Daoy (cell line): ENCODE results near the gene PERM1. TPM values are rescaled to one million over a fixed set of nuclear protein-coding genes. Genes with fewer than 3 reads are reported as not detected.

Source experiments
- DNase-seq: peaks from one replicate; pipeline ENCODE4 v3.0.0-alpha.2; 2015; ENCODE audit warnings: low read depth
- total RNA-seq: library from RNA; depleted of rRNA; stranded (reverse); fragments of >200 nt; shearing (Covaris generic); gene quantifications from 2 replicates; pipeline ENCODE4 v1.2.3, GENCODE V29; 2014; rRNA removed

The PERM1 gene
- total RNA-seq, 1 experiment from 2014 or later: not detected

DNA sequence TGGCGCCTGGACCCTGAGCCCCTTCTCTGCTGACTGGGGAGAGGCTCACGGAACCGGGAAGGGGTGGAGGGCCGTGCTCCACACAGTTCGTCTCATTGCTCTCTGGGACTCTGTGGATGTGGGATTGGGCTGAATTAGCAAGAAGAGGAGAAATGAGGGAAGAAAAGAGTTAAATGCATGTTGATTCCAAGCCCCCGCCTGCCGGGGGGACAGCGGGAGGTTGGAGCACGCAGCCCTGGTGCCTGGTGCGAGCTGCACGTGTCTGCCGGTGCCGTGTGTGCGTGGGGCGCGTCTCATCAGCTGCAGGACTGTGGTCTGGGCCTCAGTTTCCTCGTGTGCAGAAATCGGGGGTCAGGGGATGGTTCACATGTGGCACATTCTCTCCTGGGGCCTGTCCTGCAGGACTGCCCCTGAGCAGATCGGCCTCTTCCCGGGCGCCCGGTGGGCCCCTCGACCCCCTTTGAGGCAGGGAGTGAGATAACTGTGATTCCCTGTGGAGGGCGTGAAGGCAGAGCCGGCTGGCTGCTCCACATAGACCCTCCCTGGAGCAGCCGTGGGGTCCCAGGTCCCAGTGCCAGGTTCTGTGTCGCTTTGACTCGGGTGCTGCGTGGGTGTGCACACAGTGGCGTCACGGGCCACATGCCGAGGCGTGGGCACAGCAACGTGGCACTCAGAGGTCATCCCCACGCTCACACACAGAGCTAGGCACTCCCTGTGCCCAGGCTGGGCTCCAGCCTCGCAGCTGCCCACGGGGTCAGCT lies 46.7 kb downstream of the PERM1 start:
- DNase-seq: no peak

DNA sequence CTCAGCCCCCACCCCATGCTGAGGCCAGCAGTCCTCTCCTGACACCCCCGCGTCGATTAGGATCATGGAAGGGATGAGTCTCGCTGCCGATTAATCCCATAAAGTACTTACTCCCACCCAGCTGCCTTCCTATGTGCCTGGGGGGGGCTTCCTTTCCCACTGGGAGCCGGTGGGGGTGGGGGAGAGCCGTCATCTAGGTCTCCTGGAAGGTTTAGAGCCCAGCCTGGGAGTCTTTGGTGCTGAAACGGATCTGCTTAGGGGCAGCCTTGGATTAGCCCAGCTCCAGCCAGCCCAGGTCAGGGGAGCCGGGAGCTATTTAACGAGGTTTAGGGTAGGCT lies 48.3 kb downstream of the PERM1 start:
- no peak for DNase-seq

DNA sequence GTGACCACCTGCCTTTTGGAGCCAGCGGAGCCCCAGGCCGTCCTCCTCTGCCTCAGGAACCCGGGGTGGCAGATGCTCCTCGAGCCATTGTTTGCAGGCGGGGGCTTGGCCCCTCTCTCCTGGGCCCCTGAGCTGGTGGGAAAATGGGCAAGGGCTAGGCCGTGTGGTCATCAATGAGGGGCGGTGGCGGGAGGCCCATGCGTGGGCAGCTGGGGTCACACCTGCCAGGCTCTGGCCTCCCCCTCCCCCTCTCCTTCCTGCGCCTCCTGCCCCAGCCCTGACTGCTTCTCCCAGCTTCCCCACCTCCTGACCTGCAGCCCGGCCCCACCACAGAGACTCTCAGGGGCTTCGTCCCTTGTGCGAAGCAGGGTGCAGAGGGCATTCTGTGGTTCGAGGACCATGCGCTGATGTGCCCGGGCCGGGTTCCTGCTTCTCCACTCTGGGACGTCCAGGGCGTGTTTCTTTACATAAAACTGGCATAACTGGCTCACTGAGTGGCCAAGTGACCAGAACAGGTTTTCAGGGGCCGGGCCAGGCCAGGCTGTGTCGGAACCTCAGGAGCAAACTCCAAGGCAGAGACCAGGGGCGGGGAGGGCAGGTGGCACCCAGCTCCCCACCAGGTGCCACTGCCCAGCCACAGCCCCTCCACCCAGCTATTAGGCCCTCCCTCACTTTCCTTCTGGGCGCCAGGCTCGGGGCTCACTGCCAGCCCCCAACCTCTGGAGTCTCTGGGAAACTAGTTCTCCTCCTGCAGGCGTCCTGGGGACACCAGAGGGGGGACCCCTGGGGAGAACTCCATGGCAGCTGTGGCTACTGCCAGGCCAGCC lies 48.9 kb downstream of the PERM1 start:
- DNase-seq: no peak

DNA sequence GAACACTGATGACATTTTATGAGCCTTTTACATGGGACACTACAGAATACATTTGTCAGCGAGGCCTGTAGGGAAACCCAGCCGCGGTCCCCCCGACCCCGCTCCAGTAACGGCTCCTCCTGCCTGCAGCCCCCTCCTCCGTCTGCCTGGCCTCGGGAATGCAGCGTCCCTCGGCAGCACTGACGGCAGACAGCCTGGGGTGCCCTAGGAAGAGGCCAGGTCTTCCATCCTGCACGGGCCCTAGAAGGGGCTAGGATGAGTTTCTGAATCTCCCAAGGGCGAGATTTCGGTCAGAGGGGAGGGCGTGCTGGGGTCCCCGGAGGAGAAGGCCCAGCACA lies 49.8 kb downstream of the PERM1 start:
- DNase-seq: no peak

DNA sequence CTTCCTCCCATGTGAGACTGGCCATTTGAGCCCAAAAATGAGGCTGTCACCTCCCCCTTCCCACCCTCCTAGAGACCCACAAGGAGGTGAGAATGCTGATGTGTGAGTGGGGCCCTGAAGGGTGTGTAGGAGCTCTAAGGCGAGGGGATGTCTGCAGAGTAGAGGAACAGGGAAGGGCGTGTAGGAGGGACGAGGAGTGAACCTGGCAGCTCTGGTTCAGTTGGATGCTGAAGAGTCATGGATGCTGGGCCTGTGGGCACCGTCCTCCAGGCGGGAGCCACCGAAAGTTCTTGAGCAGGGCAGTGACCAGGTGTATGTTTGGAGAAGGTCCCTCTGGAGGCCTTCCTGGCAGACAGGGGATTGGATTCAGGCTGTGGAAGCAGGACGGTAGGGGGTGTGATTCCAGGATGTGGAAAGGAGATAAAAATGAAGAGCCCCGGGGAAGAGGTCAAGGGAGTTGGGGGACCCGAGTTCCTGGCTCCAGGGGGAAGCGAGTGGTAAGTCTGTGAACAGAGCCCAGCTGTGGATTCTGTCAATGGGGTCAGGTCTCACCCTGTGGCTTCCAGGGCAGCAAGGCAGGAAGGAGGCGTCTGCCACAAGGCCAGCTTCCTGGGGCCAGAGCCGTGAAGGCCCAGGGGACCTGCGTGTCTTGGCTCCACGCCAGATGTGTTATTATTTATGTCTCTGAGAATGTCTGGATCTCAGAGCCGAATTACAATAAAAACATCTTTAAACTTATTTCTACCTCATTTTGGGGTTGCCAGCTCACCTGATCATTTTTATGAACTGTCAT lies 50.3 kb downstream of the PERM1 start:
- no peak for DNase-seq

DNA sequence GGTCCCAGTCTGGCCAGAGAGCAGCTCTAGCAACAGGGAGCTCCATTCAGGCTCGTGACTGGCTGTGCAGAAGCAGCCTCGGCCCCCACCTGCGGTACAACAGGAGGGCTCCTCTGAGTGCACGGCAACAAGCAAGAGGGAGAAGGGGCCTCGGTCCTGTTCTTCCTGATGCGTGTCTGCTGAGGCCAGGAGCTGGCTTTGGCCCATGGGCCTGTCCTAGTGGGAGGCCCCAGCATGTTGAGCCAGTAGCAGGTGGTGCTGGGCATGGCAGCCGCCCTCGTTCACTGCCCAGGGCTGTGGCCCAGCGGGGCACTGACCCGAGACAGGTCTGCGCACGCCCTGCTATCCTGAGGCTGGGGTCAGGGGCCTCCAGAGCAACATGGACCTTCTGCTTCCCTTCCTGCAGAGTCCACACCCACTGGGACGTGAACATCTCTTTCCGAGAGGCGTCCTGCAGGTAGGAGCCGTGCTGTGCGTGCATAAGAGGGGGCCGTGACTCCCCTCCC lies 51.2 kb downstream of the PERM1 start:
- no peak for DNase-seq

DNA sequence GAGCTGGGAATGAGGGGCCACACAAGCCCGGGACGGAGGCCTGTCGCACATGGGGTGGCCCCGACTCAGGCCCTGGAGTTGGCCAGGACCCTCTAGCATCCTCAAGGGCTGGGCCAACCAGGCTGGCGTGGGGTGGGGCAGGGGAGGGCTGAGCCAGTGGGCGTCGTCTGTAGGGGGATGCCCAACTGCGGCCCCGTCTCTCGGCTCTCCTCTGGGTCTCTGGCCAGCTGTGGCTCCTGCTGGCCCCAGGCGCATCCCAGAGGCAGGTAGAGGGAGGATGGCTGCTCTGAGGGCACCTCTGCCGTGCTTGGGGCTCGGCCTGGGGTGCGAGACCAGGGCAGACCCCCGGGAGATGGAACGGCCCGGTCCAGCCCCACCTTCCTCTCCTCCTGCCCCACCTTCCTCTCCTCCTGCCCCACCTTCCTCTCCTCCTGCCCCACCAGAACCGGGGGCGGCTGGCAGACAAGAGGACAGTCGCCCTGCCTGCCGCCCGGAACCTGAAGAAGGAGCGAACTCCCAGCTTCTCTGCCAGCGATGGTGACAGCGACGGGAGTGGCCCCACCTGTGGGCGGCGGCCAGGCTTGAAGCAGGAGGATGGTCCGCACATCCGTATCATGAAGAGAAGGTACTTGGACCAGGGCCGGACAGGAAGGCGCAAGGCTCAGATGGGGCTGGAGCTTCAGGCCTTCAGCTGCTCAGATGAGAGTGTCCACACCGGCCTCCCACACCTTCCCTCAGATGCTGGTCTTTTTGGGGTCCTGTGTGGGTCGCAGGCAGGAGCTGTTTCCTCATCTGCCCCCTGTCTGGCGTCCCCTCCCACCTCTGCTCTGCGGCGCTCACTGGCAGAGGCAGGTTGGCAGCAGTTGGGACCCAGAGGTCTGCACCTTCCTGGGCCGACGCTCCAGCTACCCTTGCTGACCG lies 51.9 kb downstream of the PERM1 start:
- DNase-seq: no peak

DNA sequence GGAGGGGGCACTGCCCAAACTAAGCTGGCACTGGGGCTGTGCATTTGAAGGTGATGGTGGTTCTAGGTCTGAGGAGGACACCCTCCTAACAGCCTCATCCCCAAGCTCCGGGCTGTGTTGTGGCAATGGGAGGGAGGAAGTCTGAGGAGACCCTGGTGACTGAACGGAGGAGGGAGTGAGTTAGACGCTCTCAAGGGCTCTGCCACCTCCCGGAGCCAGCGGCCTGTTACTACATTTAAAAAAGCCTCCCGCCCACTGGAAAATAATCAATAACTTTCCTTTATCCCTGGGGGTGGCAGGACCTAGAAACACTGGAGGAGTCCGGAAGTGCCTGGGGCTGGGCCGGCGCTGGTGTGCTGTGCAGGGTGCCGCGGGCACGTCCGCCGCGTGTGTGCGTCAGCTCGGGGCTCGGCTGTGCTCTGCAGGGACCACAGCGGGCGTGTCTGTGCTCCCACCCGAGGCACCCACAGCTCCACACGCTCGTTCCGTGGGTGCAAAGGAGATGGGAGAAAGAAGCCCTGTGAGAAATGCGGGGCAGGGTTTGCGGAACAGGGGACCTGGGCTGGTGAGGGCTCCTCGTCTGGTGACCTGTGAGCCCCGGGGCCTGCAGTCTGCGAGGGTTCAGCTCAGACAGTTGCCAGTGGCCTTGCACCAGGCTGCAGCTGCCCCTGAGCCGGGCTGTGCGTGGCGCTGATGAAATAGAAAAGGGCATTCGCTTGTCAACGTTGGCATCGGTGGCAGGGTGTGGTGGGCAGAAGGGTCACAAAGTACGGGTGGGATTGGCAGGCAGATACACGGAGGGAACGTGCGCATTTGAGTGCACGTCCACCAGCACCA lies 52.9 kb downstream of the PERM1 start:
- no peak for DNase-seq

DNA sequence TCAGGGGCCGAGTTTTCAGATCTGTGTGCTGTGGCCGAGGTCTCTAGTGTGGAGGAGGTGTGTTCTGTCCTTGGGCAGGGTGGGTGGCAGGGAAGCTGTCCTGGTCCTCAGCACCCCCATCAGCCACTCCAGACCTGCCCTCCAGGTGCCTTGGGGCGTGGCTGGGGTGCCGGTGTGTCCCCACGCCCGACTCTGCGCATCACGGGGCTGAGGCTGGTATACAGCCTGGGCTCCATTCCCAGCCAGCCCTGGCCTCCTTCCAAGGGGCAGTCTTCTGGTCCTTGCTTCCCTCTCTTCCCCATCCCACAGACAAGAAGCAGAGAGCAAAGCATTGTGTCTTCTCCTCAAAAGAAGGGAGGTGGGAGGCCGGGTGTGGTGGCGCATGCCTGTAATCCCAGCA lies 54.1 kb downstream of the PERM1 start:
- no peak for DNase-seq

DNA sequence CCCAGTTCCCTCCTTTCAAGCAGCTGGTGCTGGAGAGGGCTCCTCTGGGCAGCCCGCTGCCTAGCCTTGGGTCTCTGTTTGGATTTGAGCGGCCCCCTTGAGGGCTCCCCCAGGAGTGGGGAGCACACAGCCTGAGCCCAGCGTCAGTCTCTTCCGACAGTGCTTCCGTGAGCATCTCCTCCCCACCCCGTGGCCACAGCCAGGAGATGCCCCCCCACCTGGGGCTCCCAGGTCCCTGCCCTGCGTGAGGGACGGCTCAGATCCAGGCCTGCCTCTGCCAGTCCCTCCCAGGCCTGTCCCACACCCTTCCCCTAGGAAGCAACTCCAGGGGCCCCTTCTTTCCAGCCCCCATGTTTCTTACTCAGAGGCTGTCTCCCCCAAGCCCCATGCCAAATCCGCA lies 54.7 kb downstream of the PERM1 start:
- no peak for DNase-seq

DNA sequence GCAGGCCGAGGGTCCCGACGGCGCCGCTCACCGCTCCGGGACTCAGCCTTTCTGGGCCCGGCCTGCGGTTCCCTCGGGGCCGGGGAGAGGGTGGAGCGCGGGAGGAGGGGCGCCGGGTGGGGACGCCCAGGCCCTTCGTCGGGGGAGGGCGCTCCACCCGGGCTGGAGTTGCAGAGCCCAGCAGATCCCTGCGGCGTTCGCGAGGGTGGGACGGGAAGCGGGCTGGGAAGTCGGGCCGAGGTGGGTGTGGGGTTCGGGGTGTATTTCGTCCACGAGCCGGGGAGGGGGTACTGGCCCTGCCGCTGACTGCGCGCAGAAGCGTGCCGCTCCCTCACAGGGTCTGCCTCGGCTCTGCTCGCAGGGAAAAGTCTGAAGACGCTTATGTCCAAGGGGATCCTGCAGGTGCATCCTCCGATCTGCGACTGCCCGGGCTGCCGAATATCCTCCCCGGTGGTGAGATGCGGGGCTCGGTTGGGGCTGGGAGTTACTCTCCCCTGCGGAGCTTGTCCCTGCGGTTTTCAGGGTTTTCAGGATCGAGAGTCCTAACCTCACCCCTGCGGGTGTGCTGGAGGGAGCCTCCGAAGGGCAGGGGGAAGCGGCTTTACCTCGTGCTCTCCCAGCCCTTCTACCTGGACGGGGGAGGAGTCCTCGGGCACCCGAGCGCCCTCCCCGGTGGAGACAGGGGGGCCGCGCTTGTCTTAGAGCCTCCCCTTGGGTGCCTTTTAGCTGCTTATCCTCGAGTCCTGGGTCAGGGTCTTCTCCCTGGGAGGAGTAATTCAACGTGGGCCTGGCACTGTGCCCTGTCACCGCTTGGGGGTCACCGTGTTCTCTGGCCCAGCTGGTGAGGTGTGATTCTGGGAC lies 56.1 kb downstream of the PERM1 start:
- DNase-seq: peak; percentile 76

Other genes with a start within 250 kb of the PERM1 start
- gene SAMD11, start 58.2 kb downstream of the PERM1 start, total RNA-seq: 24.3 and 29.0 TPM in 2 replicates
- gene NOC2L, start 22.8 kb downstream of the PERM1 start, total RNA-seq: 256 and 271 TPM in 2 replicates
- gene KLHL17, start 21.5 kb downstream of the PERM1 start, total RNA-seq: 9.4 and 13.9 TPM in 2 replicates
- gene PLEKHN1, start 15.6 kb downstream of the PERM1 start, total RNA-seq: 0.11 and 3.8 TPM in 2 replicates
- 30.1 and 36.3 TPM in 2 replicates for gene HES4, start 18.0 kb upstream of the PERM1 start, total RNA-seq
- gene ISG15, start 31.4 kb upstream of the PERM1 start, total RNA-seq: 219 and 238 TPM in 2 replicates
- gene AGRN, start 38.0 kb upstream of the PERM1 start, total RNA-seq: 66.6 and 72.0 TPM in 2 replicates
- gene RNF223, start 92.2 kb upstream of the PERM1 start, total RNA-seq: not detected in 2 replicates
- 14.8 and 19.1 TPM in 2 replicates for gene C1orf159, start 134.0 kb upstream of the PERM1 start, total RNA-seq
- not detected in 2 replicates for gene TTLL10, start 191.8 kb upstream of the PERM1 start, total RNA-seq
- gene TNFRSF18, start 224.5 kb upstream of the PERM1 start, total RNA-seq: 0.89 and 1.9 TPM in 2 replicates
- gene TNFRSF4, start 232.1 kb upstream of the PERM1 start, total RNA-seq: not detected in 2 replicates
- 84.4 and 91.8 TPM in 2 replicates for gene SDF4, start 249.9 kb upstream of the PERM1 start, total RNA-seq